Hematopoietic multipotent progenitor cell treated with erythropoietin and hydrocortisone succinate and interleukin-3 and kit ligand, for 6 days (in vitro differentiated cells): ENCODE results near the gene FRMPD1.

Experiments used
- DNase-seq: peaks from one replicate; pipeline ENCODE4 v3.0.0-alpha.2; 2015

Gene FRMPD1

DNA sequence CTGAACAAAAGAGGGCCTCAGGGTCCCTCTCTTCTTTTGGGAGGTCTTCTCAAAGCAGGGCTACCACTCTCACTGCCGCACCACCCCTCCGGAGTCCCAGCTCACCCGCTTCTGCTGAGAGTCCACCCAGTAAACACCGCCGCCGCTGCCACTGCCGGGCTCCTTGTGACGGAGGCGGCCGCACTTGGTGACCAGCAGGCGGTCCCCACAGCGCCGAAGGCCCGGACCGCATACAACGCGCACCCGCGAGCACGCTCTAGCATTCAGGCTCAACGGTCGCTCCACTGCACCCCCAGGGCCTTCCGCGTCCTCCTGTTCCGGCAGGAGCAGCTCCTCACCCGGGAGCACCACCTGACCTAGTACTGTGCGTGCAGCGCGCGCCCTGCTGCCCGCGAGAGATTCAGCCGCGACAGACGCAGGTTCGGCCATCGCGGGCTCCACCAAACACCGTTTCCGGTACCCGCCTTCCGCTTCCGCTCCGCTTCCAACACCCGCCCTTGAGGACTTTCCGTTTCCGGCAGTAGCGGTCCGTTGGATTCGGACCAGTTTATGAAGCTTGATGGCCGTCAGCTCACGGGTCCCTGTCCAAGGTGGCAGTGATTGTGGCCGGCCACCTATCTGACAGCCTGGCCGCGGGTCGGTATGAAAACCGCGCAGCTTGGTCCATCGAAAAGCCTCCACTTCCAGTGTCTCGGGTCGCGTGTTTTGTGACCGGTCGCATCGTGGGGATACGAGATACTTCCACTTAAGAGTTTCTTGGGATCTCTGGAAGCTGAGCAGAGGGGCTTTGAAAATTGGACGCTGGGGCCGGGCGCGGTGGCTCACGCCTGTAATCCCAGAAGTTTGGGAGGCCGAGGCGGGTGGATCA lies 134.1 kb downstream of the FRMPD1 start, which contains the start of gene EXOSC3:
Gene EXOSC3, minus strand, starts transcription at position 449 of the 868 bp plus-strand sequence. Its CDS starts 20 bp downstream, at position 429.
- peak; percentile 97 for DNase-seq

DNA sequence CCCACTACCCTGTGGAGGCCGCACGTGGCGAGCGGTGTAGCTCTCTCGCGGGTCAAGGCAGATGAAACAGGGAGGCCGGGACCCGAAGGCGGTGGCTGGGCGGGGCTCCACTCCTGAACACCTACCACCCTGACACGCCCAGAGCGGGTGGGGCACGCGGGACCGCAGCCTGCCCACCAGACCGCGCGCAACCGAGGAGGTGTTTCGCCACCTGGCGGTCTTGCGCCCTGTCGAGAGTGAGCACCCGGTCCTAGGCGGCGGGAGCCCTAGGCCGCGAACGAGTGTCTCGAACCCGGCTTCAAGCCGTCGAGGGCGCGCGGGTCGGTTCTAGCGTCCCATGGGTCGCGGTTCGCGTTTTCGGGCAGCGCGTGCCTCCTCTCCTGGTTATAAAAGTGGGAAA lies 136.3 kb downstream of the FRMPD1 start:
- DNase-seq: no peak

DNA sequence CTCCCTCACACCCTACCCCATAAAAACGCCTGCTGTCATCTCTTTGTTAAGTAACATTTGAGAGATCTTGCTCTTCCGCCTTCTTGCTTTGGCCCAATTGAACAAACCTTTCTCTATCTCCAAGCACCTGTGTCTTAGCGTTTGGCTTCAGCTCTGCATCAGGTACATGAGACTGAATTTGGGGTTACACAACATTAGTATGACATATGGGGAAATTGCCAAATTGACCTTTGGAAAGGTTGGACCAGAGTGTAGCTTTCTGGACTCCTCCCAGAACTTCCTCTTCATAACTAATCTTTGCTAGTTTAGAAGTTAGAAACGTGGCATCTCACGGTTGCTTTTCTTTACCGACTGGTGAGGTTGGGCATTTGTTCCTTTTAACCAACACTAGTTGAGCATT lies 137.6 kb downstream of the FRMPD1 start:
- DNase-seq: no peak

DNA sequence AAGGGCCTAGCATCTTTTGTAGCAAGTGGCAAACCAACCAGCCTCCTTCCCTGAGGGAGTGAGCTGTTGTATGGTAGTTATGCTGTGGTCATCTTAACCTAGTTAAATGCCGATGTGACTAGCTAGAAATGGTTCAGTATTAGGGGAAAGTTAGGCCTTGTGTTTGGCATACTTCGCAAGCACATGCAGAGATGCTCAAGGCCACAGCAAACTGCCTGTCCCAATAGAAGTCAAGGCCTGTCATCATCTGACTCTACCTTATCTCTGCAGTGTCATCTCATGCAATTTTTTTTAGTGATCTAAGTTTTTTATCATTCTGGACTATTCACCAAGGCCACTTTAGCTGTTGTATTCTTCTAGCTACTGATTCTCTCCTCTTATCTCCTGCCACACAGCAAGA lies 139.3 kb downstream of the FRMPD1 start:
- no peak for DNase-seq

DNA sequence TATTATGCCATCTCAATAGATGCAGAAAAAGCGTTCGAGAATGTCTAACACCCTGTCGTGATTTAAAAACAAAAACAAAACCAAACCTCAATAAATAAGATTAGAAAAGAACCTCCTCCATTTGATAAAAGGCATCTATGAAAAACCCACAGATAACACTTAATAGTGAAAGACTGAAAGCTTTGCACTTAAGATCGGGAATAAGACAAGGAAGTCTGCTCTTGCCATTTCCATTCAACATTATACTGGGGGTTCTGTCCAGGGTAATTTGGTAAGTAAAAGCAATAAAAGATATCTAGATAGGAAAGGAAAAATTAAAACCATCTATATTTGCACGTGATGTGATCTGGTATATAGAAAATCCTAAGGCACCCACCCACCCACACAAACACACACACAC lies 141.4 kb downstream of the FRMPD1 start:
- no peak for DNase-seq

DNA sequence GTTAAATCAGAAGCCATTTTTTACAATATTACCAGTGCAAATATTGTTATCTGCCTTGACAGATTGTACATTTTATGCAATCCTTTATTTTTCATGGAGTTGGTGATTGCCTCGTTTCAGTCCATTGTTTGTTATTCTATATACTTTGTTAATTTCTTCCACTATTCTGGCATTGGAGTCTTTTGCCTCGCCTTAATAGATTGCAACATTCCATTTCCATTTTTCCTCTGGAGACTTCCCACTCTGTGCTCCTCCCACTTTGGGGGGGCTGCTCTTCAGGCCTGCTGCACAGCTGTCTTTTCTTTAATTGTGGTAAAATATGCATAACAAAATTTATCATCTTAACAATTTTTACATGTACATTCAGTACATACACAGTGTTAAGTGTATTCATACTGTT lies 145.5 kb downstream of the FRMPD1 start:
- DNase-seq: no peak
